Transverse colon (tissue), 4 donors: Measurements from ENCODE around the gene NACAD. TPM values are rescaled to one million over a fixed set of nuclear protein-coding genes. Genes with fewer than 3 reads are reported as not detected.

Experiments used
- DNase-seq: peaks from one replicate; pipeline ENCODE4 v3.0.0-alpha.2; 2019
- H3K27ac ChIP-seq, 4 donors: fragments of 200-600 bp; sonication (generic); 2 replicates each; pipeline ENCODE4 v1.5.1; 2016 to 2018; ENCODE audit warnings: inconsistent platforms in 4 of 4
- H3K27me3 ChIP-seq: fragments of 200-600 bp; sonication (generic); 2 replicates; pipeline ENCODE4 v1.5.1; 2017; ENCODE audit warnings: inconsistent platforms
- H3K36me3 ChIP-seq, 4 donors: fragments of 200-600 bp; sonication (generic); 2 replicates each; pipeline ENCODE4 v1.5.1; 2017 to 2019; ENCODE audit warnings: inconsistent platforms in 4 of 4
- H3K4me1 ChIP-seq, 4 donors: fragments of 200-600 bp; sonication (generic); 2 replicates each; pipeline ENCODE4 v1.5.1; 2017 to 2020; ENCODE audit warnings: inconsistent platforms in 4 of 4
- H3K4me3 ChIP-seq, 4 donors: fragments of 200-600 bp; sonication (generic); 1 replicate in 1 of 4; 2 replicates in 3 of 4; pipeline versions ENCODE4 v1.5.1 to v1.6.1; 2017 to 2019; ENCODE audit warnings: inconsistent platforms in 4 of 4
- H3K9me3 ChIP-seq, 2 donors: fragments of 200-600 bp; sonication (generic); 2 replicates each; pipeline ENCODE4 v1.5.1; 2017 to 2019; ENCODE audit warnings: inconsistent platforms in 2 of 2
- EP300 ChIP-seq: sonication (generic); formaldehyde crosslinking; IDR thresholded peaks from one replicate; pipeline ENCODE4 v1.6.1; 2017; ENCODE audit warnings: antibody characterized with exemption, low read depth
- POLR2A ChIP-seq: fragments of 450-650 bp; IDR thresholded peaks from one replicate; pipeline ENCODE4 v1.6.1; 2016; ENCODE audit warnings: antibody characterized with exemption, mild to moderate bottlenecking, moderate library complexity
- POLR2AphosphoS5 ChIP-seq, 3 donors: sonication (generic); formaldehyde crosslinking; IDR thresholded peaks; one replicate each; pipeline ENCODE4 v1.6.1; 2016; ENCODE audit warnings: antibody characterized with exemption in 3 of 3
- WGBS, 2 donors: methylation state at CpG; one replicate each; pipeline ENCODE4 v1.1.5; 2018; ENCODE audit warnings: low coverage in 1 of 2; 5-methylcytosine and 5-hydroxymethylcytosine counted together
- in situ Hi-C, 4 donors: fragments of 200-750 bp; cut with MboI; loops; one replicate each; pipeline versions ENCODE4 v1.15.0 to v1.15.1; 2017; ENCODE audit warnings: low sequenced_read_pairs in 3 of 4, low pct_ligation_motif_present in 1 of 4, low pct_unique_long_range_greater_than_20kb in 1 of 4
- intact Hi-C: fragments of 100-400 bp; cut with DNase I; formaldehyde crosslinking; loops from one replicate; pipeline ENCODE4 v1.15.1; 2023; ENCODE audit warnings: low total_unique reads
- total RNA-seq, 4 donors: library from RNA; depleted of rRNA; stranded (reverse); fragments of >200 nt; gene quantifications; one replicate each; pipeline ENCODE4 v1.1.0, GENCODE V29; 2016
- TF ChIP-seq, protein P1 (sequence below), 5 experiments: fragments of 200-600 bp in 3 of 5; fragments of 450-650 bp in 2 of 5; sonication (generic) in 3 of 5; IDR thresholded peaks; 1 replicate in 2 of 5; 2 replicates in 3 of 5; pipeline ENCODE4 v1.5.1; 2016 to 2017; ENCODE audit warnings: antibody characterized with exemption in 5 of 5, inconsistent platforms in 3 of 5, mild to moderate bottlenecking in 2 of 5, moderate library complexity in 1 of 5

Gene NACAD
- total RNA-seq, 4 donors from 2014 or later, result 1.1 to 5.2 (median 2.0) TPM

DNA sequence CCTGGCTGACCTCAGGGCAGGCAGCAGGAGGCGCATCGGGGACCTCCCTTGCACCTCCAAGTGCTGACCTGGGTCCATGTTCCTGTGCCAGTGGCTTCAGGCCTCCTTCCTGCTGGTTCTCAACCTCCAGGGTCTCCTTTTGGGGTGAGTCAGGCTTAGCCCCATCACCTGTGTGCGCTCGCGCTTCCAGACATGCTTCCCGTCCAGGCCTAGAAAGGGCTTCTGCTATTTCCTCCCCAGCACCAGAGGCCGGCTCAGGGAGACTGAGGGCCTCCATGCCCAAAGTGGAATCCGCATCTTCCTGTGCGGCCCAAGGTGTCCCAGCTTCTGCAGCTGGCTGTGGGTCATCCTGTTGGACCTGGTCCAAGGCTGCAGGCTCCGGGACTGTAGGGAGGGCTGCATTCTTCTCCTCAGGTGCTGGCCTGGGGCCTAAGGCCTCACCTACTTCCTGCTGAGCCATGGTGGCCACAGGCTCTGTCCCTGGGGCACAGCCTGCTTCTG lies 5.9 kb downstream of the NACAD start:
- 80% methylated on average over 1 to 10 of the region's 10 CpGs for WGBS, 2 donors
- no peak overlapping the region for H3K4me3 ChIP-seq
- DNase-seq, result no peak

DNA sequence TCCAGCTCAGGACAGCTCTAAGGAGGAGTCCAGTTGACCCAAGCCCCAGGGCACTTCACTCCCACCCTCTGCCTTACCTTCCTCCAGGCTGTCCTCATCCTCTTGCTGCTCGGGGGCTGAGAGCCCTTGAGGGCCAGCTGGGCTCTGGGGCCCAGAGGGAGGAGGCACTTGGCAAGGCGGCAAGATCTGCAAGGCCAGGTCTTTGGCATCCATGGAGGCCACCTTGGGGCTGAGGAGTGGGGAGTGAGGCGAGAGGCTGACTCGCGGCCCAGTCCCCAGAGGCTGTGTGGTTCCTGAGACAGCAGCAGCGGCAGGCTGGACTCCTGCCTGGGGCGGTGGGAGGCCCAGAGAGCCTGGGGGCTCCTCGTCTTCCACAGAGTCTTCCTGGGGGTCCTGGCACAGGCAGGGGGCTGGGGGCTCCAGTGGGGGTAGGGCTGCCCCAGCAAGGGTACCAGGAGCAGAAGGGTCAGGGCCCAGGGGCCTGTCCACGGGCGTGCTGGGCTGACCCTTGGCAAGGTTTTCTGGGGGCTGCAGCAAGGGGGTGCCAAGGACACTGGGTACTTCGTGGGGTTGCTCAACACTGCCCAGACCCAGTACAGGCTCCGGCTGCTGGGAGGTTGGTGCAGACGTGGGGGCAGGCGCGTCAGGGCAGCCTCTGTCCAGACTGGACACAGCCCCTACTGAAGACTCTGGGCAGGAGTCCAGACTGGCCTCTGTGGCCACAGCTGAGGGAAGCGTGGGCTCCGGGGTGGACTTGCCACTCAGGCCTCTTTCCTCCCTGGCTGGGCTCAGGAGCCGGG lies 6.5 kb downstream of the NACAD start:
- 83% methylated on average over 15 of the region's 18 CpGs; no CpG with 5 or more reads in 1 of the 2 donors for WGBS, 2 donors
- TF ChIP-seq EP300, result no peak
- TF ChIP-seq POLR2A, result no peak
- TF ChIP-seq, protein P1, sequence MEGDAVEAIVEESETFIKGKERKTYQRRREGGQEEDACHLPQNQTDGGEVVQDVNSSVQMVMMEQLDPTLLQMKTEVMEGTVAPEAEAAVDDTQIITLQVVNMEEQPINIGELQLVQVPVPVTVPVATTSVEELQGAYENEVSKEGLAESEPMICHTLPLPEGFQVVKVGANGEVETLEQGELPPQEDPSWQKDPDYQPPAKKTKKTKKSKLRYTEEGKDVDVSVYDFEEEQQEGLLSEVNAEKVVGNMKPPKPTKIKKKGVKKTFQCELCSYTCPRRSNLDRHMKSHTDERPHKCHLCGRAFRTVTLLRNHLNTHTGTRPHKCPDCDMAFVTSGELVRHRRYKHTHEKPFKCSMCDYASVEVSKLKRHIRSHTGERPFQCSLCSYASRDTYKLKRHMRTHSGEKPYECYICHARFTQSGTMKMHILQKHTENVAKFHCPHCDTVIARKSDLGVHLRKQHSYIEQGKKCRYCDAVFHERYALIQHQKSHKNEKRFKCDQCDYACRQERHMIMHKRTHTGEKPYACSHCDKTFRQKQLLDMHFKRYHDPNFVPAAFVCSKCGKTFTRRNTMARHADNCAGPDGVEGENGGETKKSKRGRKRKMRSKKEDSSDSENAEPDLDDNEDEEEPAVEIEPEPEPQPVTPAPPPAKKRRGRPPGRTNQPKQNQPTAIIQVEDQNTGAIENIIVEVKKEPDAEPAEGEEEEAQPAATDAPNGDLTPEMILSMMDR (IDR thresholded peaks at IDR 0.05), result no peak
- TF ChIP-seq POLR2AphosphoS5 (IDR thresholded peaks at IDR 0.05), result no peak
- no peaks in the 10 kb centered on the region for H3K4me1 ChIP-seq
- no peaks in the 10 kb centered on the region for H3K9me3 ChIP-seq
- no peak overlapping the region for H3K4me3 ChIP-seq
- no peaks in the 10 kb centered on the region for H3K27me3 ChIP-seq
- intact Hi-C loops (no loop called here), in situ Hi-C loops (no loop called here)
- H3K27ac ChIP-seq, result no peak overlapping the region
- H3K36me3 ChIP-seq, result no peaks in the 10 kb centered on the region
- DNase-seq, result no peak

More for the DNA sequence above, 5.9 kb downstream of the NACAD start:
- TF ChIP-seq, protein P1 (IDR thresholded peaks at IDR 0.05), result no peak
- TF ChIP-seq POLR2AphosphoS5 (IDR thresholded peaks at IDR 0.05) (no peak), EP300 (no peak), POLR2A (no peak)
- Histone ChIP-seq H3K4me1 (no peaks in the 10 kb centered on the region), H3K36me3 (no peaks in the 10 kb centered on the region), H3K27me3 (no peaks in the 10 kb centered on the region), H3K9me3 (no peaks in the 10 kb centered on the region), H3K27ac (no peak overlapping the region)
- in situ Hi-C loops (no loop called here), intact Hi-C loops (no loop called here)

DNA sequence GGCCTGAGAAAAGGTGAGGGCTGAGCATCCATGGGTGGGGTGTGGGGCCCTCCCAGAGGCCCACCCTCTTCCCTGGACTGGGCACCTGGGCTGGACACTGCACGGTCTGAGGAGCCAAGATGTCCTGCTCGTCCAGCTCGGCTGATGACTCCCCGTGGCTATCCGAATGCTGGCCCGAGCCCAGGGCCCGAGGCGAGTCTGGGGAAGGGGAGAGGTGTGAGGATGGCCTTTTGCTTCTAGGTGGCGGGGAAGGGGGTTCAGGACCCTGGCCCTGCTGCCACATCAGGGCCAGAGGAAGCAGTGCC lies 7.1 kb downstream of the NACAD start:
- Histone ChIP-seq H3K9me3 (no peaks in the 10 kb centered on the region), H3K4me3 (no peak overlapping the region), H3K27ac (no peak overlapping the region), H3K4me1 (no peaks in the 10 kb centered on the region), H3K36me3 (no peaks in the 10 kb centered on the region), H3K27me3 (no peaks in the 10 kb centered on the region)
- no peak for DNase-seq
- in situ Hi-C loops, result no loop called here
- intact Hi-C loops, result no loop called here
- TF ChIP-seq POLR2A (no peak), EP300 (no peak), POLR2AphosphoS5 (IDR thresholded peaks at IDR 0.05) (no peak)
- TF ChIP-seq, protein P1 (IDR thresholded peaks at IDR 0.05), result no peak
- 92 to 100% methylated on average over 1 to 9 of the region's 9 CpGs for WGBS, 2 donors

DNA sequence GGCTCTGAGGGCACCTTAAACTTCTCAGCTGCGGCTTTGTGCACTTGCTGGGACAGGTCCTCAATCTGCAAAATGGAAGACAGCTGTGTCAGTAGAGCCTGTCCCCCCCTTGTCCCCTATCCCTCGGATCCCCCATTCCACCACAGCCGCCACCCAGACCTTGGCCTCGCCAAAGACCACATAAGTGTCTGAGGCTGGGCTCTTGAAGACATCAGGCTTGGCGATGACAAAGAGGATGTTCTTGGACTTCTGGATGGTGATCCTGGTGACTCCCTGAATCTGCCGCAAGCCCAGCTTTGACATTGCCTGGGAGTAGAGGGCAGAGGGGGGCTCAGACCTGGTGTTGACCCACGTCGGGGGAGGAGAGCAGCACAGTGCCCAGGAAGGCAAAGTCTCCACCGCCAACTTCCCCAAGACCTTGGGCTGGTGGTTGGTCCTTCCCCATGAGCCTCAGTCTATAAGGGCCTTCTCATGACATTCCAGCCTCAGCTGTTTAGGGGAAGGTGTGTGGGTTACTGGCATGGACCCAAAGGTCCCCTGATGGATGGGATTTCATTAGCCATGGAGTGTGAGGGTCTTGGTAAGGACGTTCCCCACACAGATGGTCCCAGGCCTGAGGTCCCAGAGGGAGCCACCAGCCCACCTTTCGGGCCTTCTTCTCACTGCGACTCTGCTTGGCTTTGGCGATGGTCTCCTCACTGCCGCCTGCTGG lies 7.7 kb downstream of the NACAD start:
- no peak for DNase-seq
- H3K4me1 ChIP-seq, result no peaks in the 10 kb centered on the region
- H3K36me3 ChIP-seq, result peaks cover 0 to 4% (median 1%) of the 10 kb centered on the region in 4 donors
- no peak overlapping the region for H3K4me3 ChIP-seq
- H3K9me3 ChIP-seq, result no peaks in the 10 kb centered on the region
- intact Hi-C loops, result no loop called here
- H3K27ac ChIP-seq, result no peak overlapping the region
- H3K27me3 ChIP-seq, result no peaks in the 10 kb centered on the region
- 86% methylated on average over 11 of the region's 14 CpGs; no CpG with 5 or more reads in 1 of the 2 donors for WGBS, 2 donors
- no peak for TF ChIP-seq POLR2AphosphoS5 (IDR thresholded peaks at IDR 0.05)
- TF ChIP-seq EP300, result no peak
- TF ChIP-seq, protein P1 (IDR thresholded peaks at IDR 0.05), result no peak
- TF ChIP-seq POLR2A, result no peak
- in situ Hi-C loops, result no loop called here
